ENCODE results near the gene FAT4.

DNA sequence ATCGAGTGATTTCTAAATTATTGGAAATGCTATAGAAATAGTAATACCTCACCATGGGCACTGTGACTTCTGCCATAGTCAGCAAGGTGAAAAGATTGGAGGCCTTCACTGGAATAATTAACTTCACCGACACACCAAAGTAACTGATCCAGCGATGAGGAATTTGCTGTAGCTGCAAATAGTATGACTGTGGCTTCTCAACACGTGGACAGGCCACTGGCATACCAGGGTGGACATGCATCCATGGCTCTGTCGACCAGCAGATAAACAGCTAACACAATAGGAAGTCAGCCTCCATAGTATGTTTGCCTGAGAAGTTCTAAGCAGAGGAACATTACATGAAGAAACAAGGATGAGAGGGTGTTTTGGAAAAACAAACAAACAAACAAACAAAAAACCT, 10.9 kb upstream of the FAT4 start:
- TF ChIP-seq CTCF (IDR thresholded peaks at IDR 0.05) (no peak), ZFX (IDR thresholded peaks at IDR 0.05; ENCODE audit: borderline replicate concordance) (no peak)
